Activated CD4-positive, CD25-positive, alpha-beta regulatory T cell treated with anti-CD3 and anti-CD28 coated beads, Interleukin-2, amount 50 U/mL, for 16 hours (primary cell): ENCODE results near the gene GTF2B.
"Not testable (repeated sequence)": the region's sequence is repeated elsewhere in the genome, so short reads cannot be mapped to it uniquely, and the experiment has no call there.

Source experiments
- DNase-seq: peaks from one replicate; pipeline ENCODE4 v3.0.0-alpha.2; 2020; ENCODE audit warnings: low read depth, low spot score

The GTF2B gene

GRCh38 chr1:88883156-88883555 lies 8.2 kb downstream of the GTF2B start:
- no peak for DNase-seq

GRCh38 chr1:88880717-88881116 lies 10.7 kb downstream of the GTF2B start:
- not testable (repeated sequence) for DNase-seq

- DNase-seq: no peak
Measured at GRCh38 chr1:88878731-88879130, 12.6 kb downstream of the GTF2B start.

DNA sequence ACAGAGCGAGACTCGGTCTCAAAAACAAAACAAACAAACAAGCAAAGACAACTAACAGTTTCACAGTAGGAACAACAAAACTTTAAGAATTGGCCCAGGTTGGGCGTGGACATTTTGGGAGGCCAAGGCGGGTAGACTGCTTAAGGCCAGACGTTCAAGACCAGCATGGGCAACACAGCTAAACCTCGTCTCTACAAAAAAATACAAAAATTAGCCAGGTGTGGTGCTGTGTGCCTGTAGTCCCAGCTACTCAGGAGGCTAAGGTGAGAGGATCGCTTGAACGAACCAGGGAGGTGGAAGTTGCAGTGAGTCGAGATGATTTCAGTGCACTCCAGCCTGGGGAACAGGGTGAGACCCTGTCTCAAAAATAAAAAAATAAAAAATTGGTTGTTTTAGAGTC lies 13.5 kb downstream of the GTF2B start:
- DNase-seq: no peak

DNA sequence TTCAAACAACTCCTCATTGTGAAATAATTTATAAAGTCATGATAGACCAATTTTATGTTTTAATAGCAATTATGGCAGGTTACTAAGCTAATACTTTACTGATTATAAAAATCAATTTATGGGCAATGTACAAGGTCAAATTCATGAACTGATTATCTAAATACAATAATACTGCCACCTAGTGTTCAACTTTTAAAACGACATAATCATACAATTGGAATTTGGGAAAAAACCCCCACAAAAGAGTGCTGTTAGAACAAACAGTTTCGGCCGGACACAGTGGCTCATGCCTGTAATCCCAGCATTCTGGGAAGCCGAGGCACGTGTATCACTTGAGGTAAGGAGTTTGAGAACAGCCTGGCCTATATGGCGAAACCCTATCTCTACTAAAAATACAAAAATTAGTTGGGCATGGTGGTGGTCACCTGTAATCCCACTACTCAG lies 14.0 kb downstream of the GTF2B start:
- DNase-seq: no peak

DNA sequence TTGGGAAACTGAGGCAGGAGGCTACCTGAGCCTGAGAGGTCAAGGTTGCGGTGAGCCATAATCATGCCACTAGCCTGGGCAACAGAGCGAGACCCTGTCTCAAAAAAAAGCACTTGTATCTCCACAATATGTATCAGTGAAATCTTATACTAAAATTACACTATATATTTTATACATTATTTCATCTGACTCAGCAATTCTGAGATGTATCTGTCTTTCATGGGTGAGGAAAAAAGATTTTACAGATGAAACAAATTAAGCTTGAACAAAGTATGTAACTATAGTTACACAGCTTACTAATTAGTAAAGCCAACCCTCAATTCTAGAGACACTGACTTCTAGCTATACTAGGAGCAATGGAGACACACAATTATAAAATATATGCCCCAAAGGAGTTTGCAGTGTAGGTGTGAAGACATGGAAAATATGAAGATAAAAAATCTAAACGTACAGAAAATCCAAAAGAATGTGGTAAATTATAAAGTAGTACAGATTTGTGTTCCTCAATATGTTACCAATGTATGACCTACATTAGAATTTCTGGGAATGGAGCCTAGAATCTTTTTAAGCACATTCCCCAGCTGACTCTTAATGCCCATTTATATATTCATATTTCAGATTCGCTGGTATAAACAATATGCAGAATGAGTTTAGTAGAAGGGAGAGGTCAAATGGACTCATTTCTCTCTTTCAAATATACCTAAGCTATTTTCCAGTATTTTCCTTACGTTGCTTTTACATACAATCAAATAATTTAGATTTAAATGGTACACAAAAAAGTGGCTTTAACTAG lies 14.6 kb downstream of the GTF2B start:
- no peak for DNase-seq

- DNase-seq: no peak
Measured at GRCh38 chr1:88875595-88875994, 15.8 kb downstream of the GTF2B start.

GRCh38 chr1:88873737-88874349 lies 17.5 kb downstream of the GTF2B start:
- no peak for DNase-seq

GRCh38 chr1:88869644-88870043 lies 21.7 kb downstream of the GTF2B start:
- not testable (repeated sequence) for DNase-seq

GRCh38 chr1:88867743-88868521 lies 23.4 kb downstream of the GTF2B start:
- no peak for DNase-seq

GRCh38 chr1:88851303-88852063 lies 39.9 kb downstream of the GTF2B start:
- DNase-seq: no peak

DNA sequence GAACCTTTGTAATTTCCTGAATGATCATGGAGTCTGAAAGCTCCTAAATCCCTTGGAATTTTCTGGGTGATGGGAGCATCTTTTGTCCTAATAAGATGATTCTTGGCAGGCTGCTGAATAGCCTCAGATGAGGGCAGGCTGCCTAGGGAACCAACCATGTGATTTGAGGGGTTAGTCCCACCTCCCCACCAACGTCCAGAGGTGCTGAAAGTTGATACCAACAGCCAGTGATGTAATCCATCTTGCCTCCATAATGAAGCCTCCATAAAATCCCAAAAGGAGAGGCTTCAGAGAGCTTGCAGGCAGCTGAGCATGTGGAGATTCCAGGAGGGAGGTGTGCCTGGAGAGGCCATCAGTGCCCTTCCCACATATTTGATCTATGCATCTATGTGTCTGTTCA lies 43.7 kb downstream of the GTF2B start:
- DNase-seq: no peak

DNA sequence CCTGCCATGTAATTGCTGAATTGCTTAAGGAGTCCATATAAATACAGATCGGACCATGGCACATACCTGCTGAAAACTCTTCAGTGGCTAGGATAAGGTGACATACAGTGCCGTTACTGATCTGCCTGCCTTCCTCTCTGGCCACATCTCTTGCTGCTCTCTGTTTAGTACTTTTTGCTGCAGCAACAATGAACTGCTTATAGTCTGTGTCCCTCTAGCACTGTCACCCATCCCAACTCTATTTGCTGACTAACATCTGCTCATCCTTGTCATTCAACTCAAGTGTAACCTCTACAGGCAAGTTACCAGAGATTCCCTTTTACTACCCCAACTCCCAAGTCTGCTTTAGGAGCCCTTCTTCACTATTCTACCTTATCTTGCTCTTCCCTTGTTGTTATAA lies 65.6 kb downstream of the GTF2B start:
- no peak for DNase-seq

DNA sequence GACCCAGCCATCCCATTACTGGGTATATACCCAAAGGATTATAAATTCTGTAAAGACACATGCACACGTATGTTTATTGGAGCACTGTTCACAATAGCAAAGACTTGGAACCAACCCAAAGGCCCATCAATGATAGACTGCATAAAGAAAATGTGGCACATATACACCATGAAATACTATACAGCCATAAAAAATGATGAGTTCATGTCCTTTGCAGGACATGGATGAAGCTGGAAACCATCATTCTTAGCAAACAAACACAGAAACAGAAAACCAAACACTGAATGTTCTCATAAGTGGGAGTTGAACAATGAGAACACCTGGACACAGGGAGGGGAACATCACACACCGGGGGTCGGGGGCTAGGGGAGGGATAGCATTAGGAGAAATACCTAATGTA lies 71.7 kb downstream of the GTF2B start:
- DNase-seq: not testable (repeated sequence)

GRCh38 chr1:88813471-88813870 lies 77.9 kb downstream of the GTF2B start:
- no peak for DNase-seq

- DNase-seq: no peak
Measured at GRCh38 chr1:88812366-88812765, 79.0 kb downstream of the GTF2B start.

DNA sequence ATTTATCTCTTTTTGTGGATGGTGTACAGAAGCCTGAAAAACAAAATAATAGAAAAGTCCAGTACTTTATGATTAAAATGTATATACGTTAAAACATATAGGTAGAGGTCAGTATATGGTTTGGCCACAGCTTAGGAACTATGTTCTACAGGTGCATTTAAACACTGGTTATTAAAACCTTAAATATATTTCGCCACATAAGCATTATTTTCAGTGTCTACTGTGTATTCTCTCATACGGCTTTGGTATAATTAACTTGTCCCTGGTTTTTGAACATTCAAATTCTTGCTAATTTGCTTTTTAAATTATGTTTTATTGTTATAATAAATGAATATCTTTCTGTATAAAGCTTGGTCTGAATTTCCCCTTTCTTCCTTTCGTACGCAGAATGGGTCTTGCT lies 87.9 kb downstream of the GTF2B start:
- no peak for DNase-seq

- no peak for DNase-seq
Measured at GRCh38 chr1:88802950-88803349, 88.4 kb downstream of the GTF2B start.
